IMR-90 (cell line): ENCODE measurements around the gene R3HDML. TPM values are rescaled to one million over a fixed set of nuclear protein-coding genes. Genes with fewer than 3 reads are reported as not detected.

Experiments
- ATAC-seq: fragments of 200-7000 bp; cut with Tn5 transposase; 2 replicates; pipeline ENCODE4 v1.9.1; 2020; ENCODE audit warnings: low read depth, mild to moderate bottlenecking, moderate library complexity
- BruUV-seq: library from RNA; stranded (reverse); fragments of 400-500 nt; replicated peaks from 2 replicates; lab custom pipeline; 2021; lab: Mats Ljungman, UMichigan
- CTCF ChIA-PET: fragments of 300-600 bp; formaldehyde crosslinking; extraction: SDS; loops from one replicate; lab custom pipeline; 2021; ENCODE audit warnings: antibody characterized with exemption; lab: Yijun Ruan, JAX
- POLR2A ChIA-PET: fragments of 300-600 bp; sonication (Branson Sonifier 250); formaldehyde crosslinking; loops from one replicate; lab custom pipeline; 2022; ENCODE audit warnings: antibody characterized with exemption; ENCODE audit not compliant: unreplicated experiment; lab: Charles Lee
- DNase-seq: peaks from one replicate; pipeline ENCODE4 v3.0.0; 2013
- H2AFZ ChIP-seq: replicated peaks from 2 replicates; pipeline ENCODE3; 2013; ENCODE audit warnings: low read length, mild to moderate bottlenecking; ENCODE audit not compliant: poor library complexity
- H2AK5ac ChIP-seq: 2 replicates; pipeline ENCODE4 v1.6.1; 2013; ENCODE audit warnings: low read depth, low read length, inconsistent platforms
- H2AK9ac ChIP-seq: replicated peaks from 2 replicates; pipeline ENCODE3; 2013; ENCODE audit warnings: mild to moderate bottlenecking, low read depth, low read length, moderate library complexity; ENCODE audit not compliant: poor library complexity
- H2BK120ac ChIP-seq: 2 replicates; pipeline ENCODE4 v1.6.1; 2013; ENCODE audit warnings: low read depth, low read length, inconsistent platforms
- H2BK15ac ChIP-seq: 3 replicates; pipeline ENCODE4 v1.6.1; 2013; ENCODE audit warnings: low read depth, low read length, inconsistent platforms
- H2BK20ac ChIP-seq: 2 replicates; pipeline ENCODE4 v1.6.1; 2013; ENCODE audit warnings: low read depth, mild to moderate bottlenecking, inconsistent platforms, low read length, moderate library complexity
- H2BK5ac ChIP-seq: 2 replicates; pipeline ENCODE4 v1.6.1; 2013; ENCODE audit warnings: mild to moderate bottlenecking, low read depth, low read length, inconsistent platforms; ENCODE audit not compliant: poor library complexity, severe bottlenecking
- H3K14ac ChIP-seq: replicated peaks from 2 replicates; pipeline ENCODE4 v1.6.1; 2013; ENCODE audit warnings: low read depth, low read length, inconsistent platforms
- H3K18ac ChIP-seq: 2 replicates; pipeline ENCODE4 v1.6.1; 2013; ENCODE audit warnings: low read depth, low read length, control low read depth
- H3K23ac ChIP-seq: 2 replicates; pipeline ENCODE4 v1.6.1; 2013; ENCODE audit warnings: low read depth, low read length, inconsistent platforms
- H3K27ac ChIP-seq: 2 replicates; pipeline ENCODE4 v1.5.1; 2013; ENCODE audit warnings: mild to moderate bottlenecking, control low read depth, low read length; ENCODE audit not compliant: insufficient read depth
- H3K27me3 ChIP-seq: 2 replicates; pipeline ENCODE4 v1.6.1; 2013; ENCODE audit warnings: low read length; ENCODE audit not compliant: control insufficient read depth, insufficient read depth
- H3K36me3 ChIP-seq: 2 replicates; pipeline ENCODE4 v1.6.1; 2013; ENCODE audit warnings: low read length, mixed read lengths; ENCODE audit not compliant: control insufficient read depth, insufficient read depth
- H3K4ac ChIP-seq: 2 replicates; pipeline ENCODE4 v1.6.1; 2013; ENCODE audit warnings: low read depth, low read length, inconsistent platforms
- H3K4me1 ChIP-seq: 2 replicates; pipeline ENCODE4 v1.6.1; 2013; ENCODE audit warnings: low read length, mixed read lengths; ENCODE audit not compliant: control insufficient read depth, insufficient read depth
- H3K4me2 ChIP-seq: 2 replicates; pipeline ENCODE4 v1.6.1; 2013; ENCODE audit warnings: low read depth, mild to moderate bottlenecking, control low read depth, low read length, moderate library complexity
- H3K4me3 ChIP-seq: 2 replicates; pipeline ENCODE4 v1.5.1; 2013; ENCODE audit warnings: low read depth, mild to moderate bottlenecking, control low read depth, low read length, moderate library complexity; ENCODE audit not compliant: insufficient read depth
- H3K56ac ChIP-seq: 2 replicates; pipeline ENCODE4 v1.6.1; 2013; ENCODE audit warnings: low read length, inconsistent platforms; ENCODE audit not compliant: insufficient read depth; ENCODE audit errors: extremely low read depth
- H3K79me1 ChIP-seq, 2 experiments: 2 replicates each; pipeline ENCODE4 v1.6.1; 2013; ENCODE audit warnings: low read length in 2 of 2, inconsistent platforms in 1 of 2, low read depth in 1 of 2
- H3K9ac ChIP-seq: 2 replicates; pipeline ENCODE4 v1.6.1; 2013; ENCODE audit warnings: low read depth, low read length, control low read depth
- H3K9me1 ChIP-seq: 2 replicates; pipeline ENCODE4 v1.6.1; 2013; ENCODE audit warnings: low read length, inconsistent platforms; ENCODE audit not compliant: insufficient read depth
- H3K9me3 ChIP-seq: 2 replicates; pipeline ENCODE4 v1.6.1; 2013; ENCODE audit warnings: low read length; ENCODE audit not compliant: control insufficient read depth, insufficient read depth
- H4K20me1 ChIP-seq: 2 replicates; pipeline ENCODE4 v1.6.1; 2013; ENCODE audit warnings: low read length, inconsistent platforms; ENCODE audit not compliant: insufficient read depth
- H4K5ac ChIP-seq: 2 replicates; pipeline ENCODE4 v1.6.1; 2013; ENCODE audit warnings: mild to moderate bottlenecking, low read depth, low read length, control low read depth
- H4K8ac ChIP-seq, 2 experiments: 2 replicates each; pipeline ENCODE4 v1.6.1; 2013; ENCODE audit warnings: low read depth in 2 of 2, low read length in 2 of 2, control low read depth in 1 of 2, inconsistent platforms in 1 of 2
- H4K91ac ChIP-seq: 2 replicates; pipeline ENCODE4 v1.6.1; 2013; ENCODE audit warnings: low read depth, low read length, inconsistent platforms; ENCODE audit not compliant: insufficient read depth
- CEBPB ChIP-seq: IDR thresholded peaks from 2 replicates; pipeline ENCODE4 v1.6.1; 2012; ENCODE audit warnings: low read depth, low read length, improper control_type of control experiment
- MAFK ChIP-seq: IDR thresholded peaks from 2 replicates; pipeline ENCODE4 v1.6.1; 2012; ENCODE audit warnings: low read depth, low read length, improper control_type of control experiment
- SMC3 ChIP-seq: fragments of 150-350 bp; IDR thresholded peaks from 2 replicates; pipeline ENCODE4 v1.6.1; 2016; ENCODE audit warnings: low read depth, mild to moderate bottlenecking, antibody characterized with exemption, low read length, moderate library complexity
- WGBS, 2 experiments: methylation state at CpG; one replicate each; pipeline versions ENCODE4 v1.1.5 to v1.1.7; 2013; ENCODE audit warnings: missing lambda C conversion rate in 2 of 2; ENCODE audit not compliant: insufficient read length in 1 of 2; ENCODE audit errors: extremely low coverage in 2 of 2; 5-methylcytosine and 5-hydroxymethylcytosine counted together
- dilution Hi-C: fragments of 300-500 bp; cut with HindIII; formaldehyde crosslinking; loops from one replicate; pipeline ENCODE4 v1.14.3; 2018; ENCODE audit warnings: low sequenced_read_pairs; ENCODE audit not compliant: unreplicated experiment
- in situ Hi-C: fragments of 300-500 bp; cut with MboI; formaldehyde crosslinking; loops from 3 replicates; pipeline ENCODE4 v1.14.3; 2019; ENCODE audit warnings: low sequenced_read_pairs, inconsistent platforms, mixed read lengths
- intact Hi-C: fragments of 100-400 bp; cut with micrococcal nuclease; formaldehyde crosslinking; loops from 2 replicates; pipeline ENCODE4 v1.10.0; 2022
- polyA plus RNA-seq, 3 experiments: library from polyadenylated mRNA; depleted of rRNA; stranded (reverse); fragments of >200 nt; gene quantifications; 2 replicates each; pipeline ENCODE4 v1.2.3, GENCODE V29; 2012; ENCODE audit warnings: low replicate concordance in 1 of 3
- total RNA-seq: library from RNA; depleted of rRNA; stranded (reverse); fragments of >200 nt; gene quantifications from 2 replicates; pipeline ENCODE4 v1.2.3, GENCODE V29; 2012

R3HDML gene
- total and polyA plus RNA-seq, 2 of the 4 experiments (the other 2 are of a cell fraction) = not detected

DNA sequence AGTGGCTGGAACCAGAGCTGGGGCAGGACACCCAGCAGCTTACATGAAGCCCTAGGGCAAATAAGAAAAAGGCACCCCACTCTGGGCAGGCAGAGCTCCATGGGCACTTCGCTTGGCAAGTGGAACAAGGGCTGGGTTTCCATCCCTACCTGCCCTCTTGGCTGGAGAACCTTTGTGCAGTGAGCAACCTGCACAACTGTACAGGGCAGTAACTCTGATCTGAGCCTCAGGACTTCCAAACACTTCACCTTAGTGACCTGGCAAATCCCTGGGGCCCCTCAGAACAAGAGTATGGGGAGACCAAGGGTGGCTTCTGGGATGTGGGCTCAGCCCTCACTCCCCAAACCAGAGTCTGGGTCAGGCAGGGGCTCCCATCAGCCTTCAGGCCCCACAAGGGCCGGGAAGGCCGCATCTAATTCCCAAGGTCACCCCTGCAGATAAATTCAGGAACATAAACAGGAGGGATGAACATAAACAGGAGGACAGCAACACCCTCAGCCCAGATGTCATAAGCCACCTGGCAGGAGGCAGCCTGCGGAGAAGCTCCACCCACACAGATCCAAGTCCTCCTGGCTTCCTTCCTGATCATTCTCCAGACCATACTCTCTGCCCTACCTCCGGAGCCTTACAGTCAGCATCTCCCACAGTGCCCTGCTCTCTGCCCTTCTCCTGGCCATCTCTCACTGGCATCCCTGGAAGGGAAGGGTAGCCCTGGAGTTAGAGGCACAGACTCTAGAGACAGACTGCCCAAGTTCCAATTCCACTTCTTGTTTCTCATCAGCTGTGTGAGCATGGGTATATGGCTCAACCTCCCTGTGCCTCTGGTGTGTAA, 56.1 kb downstream of the R3HDML start:
- no CpG with 5 or more reads among the region's 5 CpGs for WGBS, 2 experiments
- H3K36me3 ChIP-seq = no peaks in the 10 kb centered on the region
- intact Hi-C loops = no loop called here
- no peaks in the 10 kb centered on the region for H3K79me1 ChIP-seq
- no peak overlapping the region for H2AK9ac ChIP-seq
- H2BK15ac ChIP-seq = no peak overlapping the region
- ChIA-PET POLR2A (no interaction called here), CTCF (no interaction called here)
- H2AFZ ChIP-seq = no peak overlapping the region
- no peak overlapping the region for H3K4ac ChIP-seq
- no peak overlapping the region for H3K4me3 ChIP-seq
- dilution Hi-C loops = loop anchor here (10.0 kb wide), 1 partner anchor 72 kb away; no protein-coding TSS in a partner anchor
- no peak overlapping the region for H2AK5ac ChIP-seq
- no peak overlapping the region for H4K91ac ChIP-seq
- no TSS peak for BruUV-seq
- H3K9ac ChIP-seq = no peak overlapping the region
- no peaks in the 10 kb centered on the region for H3K9me1 ChIP-seq
- no peak overlapping the region for H4K5ac ChIP-seq
- H3K23ac ChIP-seq = no peak overlapping the region
- no peak overlapping the region for H3K56ac ChIP-seq
- no peak overlapping the region for H3K14ac ChIP-seq
- no peak overlapping the region for H2BK20ac ChIP-seq
- no peaks in the 10 kb centered on the region for H3K9me3 ChIP-seq
- H4K20me1 ChIP-seq = no peaks in the 10 kb centered on the region; the same call in 1 of the 2 replicates
- no peak overlapping the region for H3K4me2 ChIP-seq
- H2BK120ac ChIP-seq = no peak overlapping the region
- no peak overlapping the region for H2BK5ac ChIP-seq
- no peak for TF ChIP-seq SMC3
- no peak for TF ChIP-seq CEBPB
- no peak for TF ChIP-seq MAFK
- no peak overlapping the region for H3K18ac ChIP-seq
- H3K27ac ChIP-seq = no peak overlapping the region
- no peak for DNase-seq
- in situ Hi-C loops = loop anchor here (25.0 kb wide), 1 partner anchor 469 kb away; no protein-coding TSS in a partner anchor
- peaks cover 50% of the 10 kb centered on the region for H3K27me3 ChIP-seq
- no peaks in the 10 kb centered on the region for H3K4me1 ChIP-seq
- no peak overlapping the region for H4K8ac ChIP-seq
- no peak for ATAC-seq
